HG02943 (cell line): ENCODE results near the gene PCDHB6.
"Not testable (repeated sequence)": the region's sequence is repeated elsewhere in the genome, so short reads cannot be mapped to it uniquely, and the experiment has no call there.

Experiments
- ATAC-seq: cut with Tn5 transposase; IDR thresholded peaks from one replicate; pipeline ENCODE4 v1.9.1; 2021; ENCODE audit warnings: mild to moderate bottlenecking, low read depth, moderate library complexity; ENCODE audit not compliant: unreplicated experiment

PCDHB6 gene

GRCh38 chr5:141157356-141157755, 7.5 kb downstream of the PCDHB6 start:
- not testable (repeated sequence) for ATAC-seq

GRCh38 chr5:141157901-141158300, 8.0 kb downstream of the PCDHB6 start:
- ATAC-seq: not testable (repeated sequence)

GRCh38 chr5:141172381-141173204, 22.7 kb downstream of the PCDHB6 start, which contains the start of gene PCDHB7:
TSS of gene PCDHB7 (plus strand) at chr5:141172644. CDS start at chr5:141172836, 192 bp downstream.
- ATAC-seq: no peak

GRCh38 chr5:141174291-141175104, 24.6 kb downstream of the PCDHB6 start:
- not testable (repeated sequence) for ATAC-seq

- no peak for ATAC-seq
These were observed 26.1 kb downstream of the PCDHB6 start for GRCh38 chr5:141175933-141176332.

GRCh38 chr5:141177577-141178191, 27.8 kb downstream of the PCDHB6 start, which contains the start of gene PCDHB8:
TSS of gene PCDHB8 (plus strand) at chr5:141177790. CDS start at chr5:141178035, 245 bp downstream.
- ATAC-seq: not testable (repeated sequence)

- not testable (repeated sequence) for ATAC-seq
These were observed 29.5 kb downstream of the PCDHB6 start for GRCh38 chr5:141179371-141179770.

- not testable (repeated sequence) for ATAC-seq
These were observed 30.0 kb downstream of the PCDHB6 start for GRCh38 chr5:141179876-141180275.

GRCh38 chr5:141180313-141180712, 30.5 kb downstream of the PCDHB6 start:
- ATAC-seq: no peak

- ATAC-seq: no peak
These were observed 32.4 kb downstream of the PCDHB6 start, which contains the start of gene PCDHB16 for GRCh38 chr5:141182248-141182647. TSS of gene PCDHB16 (plus strand) at chr5:141182387. CDS start at chr5:141182560, 173 bp downstream.

GRCh38 chr5:141184117-141184855, 34.4 kb downstream of the PCDHB6 start:
- ATAC-seq: not testable (repeated sequence)

GRCh38 chr5:141186897-141187512, 37.1 kb downstream of the PCDHB6 start, which contains the start of gene PCDHB9:
TSS of gene PCDHB9 (plus strand) at chr5:141187161. CDS start at chr5:141187319, 158 bp downstream.
- no peak for ATAC-seq

GRCh38 chr5:141188682-141189081, 38.8 kb downstream of the PCDHB6 start:
- ATAC-seq: not testable (repeated sequence)

GRCh38 chr5:141189131-141189530, 39.3 kb downstream of the PCDHB6 start:
- ATAC-seq: not testable (repeated sequence)

GRCh38 chr5:141192110-141192725, 42.4 kb downstream of the PCDHB6 start, which contains the start of gene PCDHB10:
TSS of gene PCDHB10 (plus strand) at chr5:141192353. CDS start at chr5:141192553, 200 bp downstream.
- ATAC-seq: no peak

- ATAC-seq: not testable (repeated sequence)
These were observed 44.5 kb downstream of the PCDHB6 start for GRCh38 chr5:141194332-141194731.

GRCh38 chr5:141196363-141196762, 46.5 kb downstream of the PCDHB6 start:
- ATAC-seq: no peak

- ATAC-seq: no peak
These were observed 49.7 kb downstream of the PCDHB6 start, which contains the start of gene PCDHB11 for GRCh38 chr5:141199359-141200235. TSS of gene PCDHB11 (plus strand) at chr5:141199627. CDS start at chr5:141199775, 148 bp downstream.
